ENCODE results near the gene ZNF138. TPM values are rescaled to one million over a fixed set of nuclear protein-coding genes. Genes with fewer than 3 reads are reported as not detected.
"Not testable (repeated sequence)": the region's sequence is repeated elsewhere in the genome, so short reads cannot be mapped to it uniquely, and the experiment has no call there.

ZNF138 gene
- total and polyA plus RNA-seq, 3 donors from 2014 or later = 3.9 to 19.1 (median 13.1) TPM

DNA sequence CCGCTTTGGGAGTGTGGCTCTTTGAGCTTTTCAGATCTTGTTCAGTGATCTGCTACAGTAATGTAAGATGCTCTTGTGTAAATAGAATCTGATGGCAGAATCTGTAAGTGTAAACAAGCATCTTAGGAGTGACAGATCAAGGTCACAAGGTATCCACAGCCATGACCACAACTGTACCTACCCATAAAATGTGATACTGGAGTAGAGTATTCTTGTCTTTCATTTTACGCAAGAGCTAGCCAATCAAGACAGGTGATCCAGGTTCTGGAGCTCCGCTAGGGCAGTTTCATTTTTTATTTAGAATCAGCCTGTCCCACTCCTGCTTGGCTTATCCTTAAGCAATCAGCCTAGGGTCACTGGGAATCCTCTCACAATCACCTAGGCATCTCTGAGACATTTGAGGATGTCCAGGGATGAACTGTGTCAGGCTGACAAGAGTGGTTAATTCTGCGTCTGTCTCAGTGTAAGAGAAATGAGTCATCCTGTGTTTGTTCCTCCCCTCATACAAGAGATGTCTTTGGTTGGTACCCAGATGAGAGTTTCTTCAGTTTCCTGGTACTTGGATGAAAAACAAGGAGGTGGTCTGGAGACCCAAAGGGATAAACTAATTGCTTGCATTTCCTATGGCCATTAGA lies 13.6 kb downstream of the ZNF138 start:
- TF ChIP-seq POLR2A (IDR thresholded peaks at IDR 0.05) = no peak
- TF ChIP-seq, protein P1, sequence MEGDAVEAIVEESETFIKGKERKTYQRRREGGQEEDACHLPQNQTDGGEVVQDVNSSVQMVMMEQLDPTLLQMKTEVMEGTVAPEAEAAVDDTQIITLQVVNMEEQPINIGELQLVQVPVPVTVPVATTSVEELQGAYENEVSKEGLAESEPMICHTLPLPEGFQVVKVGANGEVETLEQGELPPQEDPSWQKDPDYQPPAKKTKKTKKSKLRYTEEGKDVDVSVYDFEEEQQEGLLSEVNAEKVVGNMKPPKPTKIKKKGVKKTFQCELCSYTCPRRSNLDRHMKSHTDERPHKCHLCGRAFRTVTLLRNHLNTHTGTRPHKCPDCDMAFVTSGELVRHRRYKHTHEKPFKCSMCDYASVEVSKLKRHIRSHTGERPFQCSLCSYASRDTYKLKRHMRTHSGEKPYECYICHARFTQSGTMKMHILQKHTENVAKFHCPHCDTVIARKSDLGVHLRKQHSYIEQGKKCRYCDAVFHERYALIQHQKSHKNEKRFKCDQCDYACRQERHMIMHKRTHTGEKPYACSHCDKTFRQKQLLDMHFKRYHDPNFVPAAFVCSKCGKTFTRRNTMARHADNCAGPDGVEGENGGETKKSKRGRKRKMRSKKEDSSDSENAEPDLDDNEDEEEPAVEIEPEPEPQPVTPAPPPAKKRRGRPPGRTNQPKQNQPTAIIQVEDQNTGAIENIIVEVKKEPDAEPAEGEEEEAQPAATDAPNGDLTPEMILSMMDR (IDR thresholded peaks at IDR 0.05) = no peak
- Histone ChIP-seq H3K9me3 (no peaks in the 10 kb centered on the region), H3K27me3 (no peaks in the 10 kb centered on the region), H3K4me3 (no peak overlapping the region), H3K4me1 (no peaks in the 10 kb centered on the region), H3K36me3 (ENCODE audit: low read depth, missing control alignments) (no peaks in the 10 kb centered on the region), H3K27ac (no peak overlapping the region)
- 89 to 98% methylated on average over 4 of the region's 4 CpGs for WGBS, 2 donors
- no peak for DNase-seq
- intact Hi-C loops (cut with DNase I; ENCODE audit: low total_unique reads) = no loop called here

DNA sequence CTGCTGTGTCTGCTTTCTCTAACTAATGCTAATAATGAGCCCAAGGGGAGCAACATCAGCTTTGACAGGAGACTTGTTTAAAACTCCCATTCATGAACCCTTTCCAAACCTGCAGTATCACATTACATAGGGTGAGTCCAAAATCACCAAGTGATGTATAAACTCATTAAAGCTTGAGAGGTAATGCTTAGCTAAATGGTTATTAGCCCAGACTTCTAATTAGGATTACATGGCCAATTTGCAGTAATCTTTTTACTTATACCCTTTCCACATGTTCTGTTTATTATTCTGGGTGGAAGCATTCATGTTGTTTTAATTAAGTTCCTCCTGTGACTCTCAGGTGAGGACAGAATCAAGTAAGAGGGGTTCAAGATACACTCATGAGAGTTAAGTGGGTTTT lies 17.5 kb downstream of the ZNF138 start:
- intact Hi-C loops (cut with DNase I; ENCODE audit: low total_unique reads) = no loop called here
- TF ChIP-seq, protein P1 (IDR thresholded peaks at IDR 0.05) = no peak
- no peak for TF ChIP-seq POLR2A (IDR thresholded peaks at IDR 0.05)
- Histone ChIP-seq H3K9me3 (no peaks in the 10 kb centered on the region), H3K36me3 (ENCODE audit: low read depth, missing control alignments) (no peaks in the 10 kb centered on the region), H3K27ac (no peak overlapping the region), H3K4me1 (no peaks in the 10 kb centered on the region), H3K4me3 (no peak overlapping the region), H3K27me3 (no peaks in the 10 kb centered on the region)
- no peak for DNase-seq

DNA sequence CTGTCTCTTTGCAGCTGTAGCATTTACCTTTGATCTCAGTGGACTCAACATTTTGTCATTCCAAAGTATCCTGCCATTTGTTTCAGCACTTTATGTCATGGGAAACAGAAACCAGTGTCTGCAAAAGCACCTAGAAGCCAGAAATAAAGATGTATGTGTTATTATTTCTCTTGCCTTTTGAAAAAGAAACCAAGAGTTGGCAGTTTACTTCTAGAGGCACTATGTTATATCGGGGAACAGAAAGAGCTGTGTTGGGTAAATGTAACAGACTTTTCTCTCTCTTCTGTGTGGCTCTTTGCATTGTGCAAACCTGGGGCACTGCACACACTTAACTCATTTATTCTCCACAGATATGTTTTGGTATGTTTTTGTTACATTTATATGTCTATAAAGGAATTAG lies 36.7 kb downstream of the ZNF138 start:
- H3K27ac ChIP-seq = no peak overlapping the region
- intact Hi-C loops (cut with DNase I; ENCODE audit: low total_unique reads) = no loop called here
- WGBS, 2 donors = 88 to 97% methylated on average over 1 of the region's 1 CpG

DNA sequence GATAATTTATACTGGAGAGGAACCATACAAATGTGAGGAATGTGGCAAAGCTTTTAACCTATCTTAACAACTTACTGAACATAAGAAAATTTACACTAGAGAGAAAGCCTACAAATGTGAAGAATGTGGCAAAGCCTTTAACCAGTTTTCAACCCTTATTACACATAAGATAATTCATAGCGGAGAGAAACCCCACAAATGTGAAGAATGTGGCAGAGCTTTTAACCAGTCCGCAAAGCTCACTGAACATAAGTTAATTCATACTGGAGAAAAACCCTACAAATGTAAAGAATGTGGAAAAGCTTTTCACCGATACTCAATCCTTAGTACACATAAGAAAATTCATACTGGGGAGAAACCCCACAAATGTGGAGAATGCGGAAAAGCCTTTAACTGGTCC lies 37.9 kb downstream of the ZNF138 start:
- WGBS, 2 donors = 81 to 95% methylated on average over 4 of the region's 4 CpGs
- H3K4me1 ChIP-seq = no peaks in the 10 kb centered on the region
- H3K4me3 ChIP-seq = no peak overlapping the region
- no peak for TF ChIP-seq POLR2A (IDR thresholded peaks at IDR 0.05)
- TF ChIP-seq, protein P1 (IDR thresholded peaks at IDR 0.05) = no peak
- H3K27ac ChIP-seq = no peak overlapping the region
- no peaks in the 10 kb centered on the region for H3K9me3 ChIP-seq
- H3K27me3 ChIP-seq = no peaks in the 10 kb centered on the region
- intact Hi-C loops (cut with DNase I; ENCODE audit: low total_unique reads) = no loop called here
- no peaks in the 10 kb centered on the region for H3K36me3 ChIP-seq (ENCODE audit: low read depth, missing control alignments)
- no peak for DNase-seq

More for the DNA sequence above, 36.7 kb downstream of the ZNF138 start:
- no peaks in the 10 kb centered on the region for H3K27me3 ChIP-seq
- no peak for DNase-seq
- H3K36me3 ChIP-seq (ENCODE audit: low read depth, missing control alignments) = no peaks in the 10 kb centered on the region
- H3K4me1 ChIP-seq = no peaks in the 10 kb centered on the region
- TF ChIP-seq, protein P1 (IDR thresholded peaks at IDR 0.05) = no peak
- no peak for TF ChIP-seq POLR2A (IDR thresholded peaks at IDR 0.05)
- no peaks in the 10 kb centered on the region for H3K9me3 ChIP-seq
- H3K4me3 ChIP-seq = no peak overlapping the region

DNA sequence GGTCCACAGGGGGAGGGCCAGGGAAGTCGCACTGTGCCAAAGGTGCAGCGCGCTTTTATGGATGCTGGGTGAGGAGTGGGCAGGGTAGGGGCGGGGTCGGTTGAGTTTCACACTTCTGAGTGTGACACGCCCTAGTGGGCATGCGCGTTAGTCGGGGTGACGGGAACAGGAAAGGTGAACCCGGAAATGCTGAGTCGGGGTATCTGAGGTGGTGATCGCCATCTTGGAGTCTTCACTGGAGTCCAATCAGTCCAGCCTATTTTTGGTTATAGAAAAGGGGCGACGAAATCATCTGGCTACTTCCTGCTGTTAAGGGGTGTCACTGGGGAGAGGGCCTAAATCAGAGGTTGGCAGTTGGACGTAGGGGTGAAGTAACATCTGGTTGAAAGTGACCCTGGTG lies 40.8 kb downstream of the ZNF138 start:
- no peak overlapping the region for H3K4me3 ChIP-seq
- no peaks in the 10 kb centered on the region for H3K9me3 ChIP-seq
- no peaks in the 10 kb centered on the region for H3K36me3 ChIP-seq (ENCODE audit: low read depth, missing control alignments)
- no peaks in the 10 kb centered on the region for H3K27me3 ChIP-seq
- no peak for DNase-seq
- H3K4me1 ChIP-seq = no peaks in the 10 kb centered on the region
- H3K27ac ChIP-seq = no peak overlapping the region
- WGBS, 2 donors = 54 to 88% methylated on average over 16 of the region's 16 CpGs
- TF ChIP-seq, protein P1 (IDR thresholded peaks at IDR 0.05) = no peak
- TF ChIP-seq POLR2A (IDR thresholded peaks at IDR 0.05) = no peak
- intact Hi-C loops (cut with DNase I; ENCODE audit: low total_unique reads) = no loop called here

DNA sequence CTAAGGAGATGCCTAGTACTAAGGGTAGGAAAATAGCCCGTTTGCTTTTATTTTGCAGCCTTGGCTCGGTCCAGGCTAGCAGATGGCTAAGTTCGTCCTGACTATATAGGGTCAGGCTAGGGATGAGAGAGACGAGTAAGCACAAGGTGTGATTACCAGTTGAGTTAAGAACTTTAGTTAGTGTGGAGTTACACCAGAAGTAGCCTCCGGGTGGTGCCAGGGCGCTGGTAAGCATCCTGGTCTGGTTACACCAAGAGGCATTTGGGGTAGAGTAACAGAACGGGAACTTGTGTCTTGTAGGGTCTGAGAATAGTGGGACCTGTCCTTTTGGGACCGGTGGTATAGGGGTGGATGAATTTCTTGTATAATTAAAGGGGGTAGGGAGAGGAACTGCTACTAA lies 41.6 kb downstream of the ZNF138 start:
- intact Hi-C loops (cut with DNase I; ENCODE audit: low total_unique reads); H3K27me3 ChIP-seq; H3K4me1 ChIP-seq; H3K9me3 ChIP-seq; DNase-seq; H3K36me3 ChIP-seq (ENCODE audit: low read depth, missing control alignments); H3K27ac ChIP-seq; H3K4me3 ChIP-seq: not testable (repeated sequence)
- whole genome bisulfite sequencing, 2 donors = 83 to 89% methylated on average over 8 of the region's 8 CpGs

DNA sequence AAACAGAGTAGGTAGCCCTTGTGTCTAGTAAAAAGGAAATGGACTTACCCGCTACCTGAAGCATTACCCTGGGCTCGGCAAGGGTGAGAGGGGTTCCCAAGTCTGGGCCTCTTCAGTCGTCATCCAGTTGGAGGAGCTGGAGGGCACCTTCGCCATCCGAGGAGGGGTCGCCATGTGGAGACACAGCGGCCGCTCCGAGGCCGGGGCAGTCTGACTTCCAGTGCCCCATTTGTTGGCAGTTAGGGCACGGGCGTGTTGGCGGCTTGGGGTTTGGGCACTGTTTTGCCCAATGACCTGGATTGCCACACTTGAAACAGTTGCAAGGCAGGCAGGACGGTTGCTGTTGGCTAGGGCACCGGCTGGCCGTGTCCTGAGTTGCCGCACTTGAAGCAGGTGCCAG lies 43.8 kb downstream of the ZNF138 start:
- H3K4me3 ChIP-seq; H3K27ac ChIP-seq; H3K4me1 ChIP-seq; H3K9me3 ChIP-seq; H3K36me3 ChIP-seq (ENCODE audit: low read depth, missing control alignments); intact Hi-C loops (cut with DNase I; ENCODE audit: low total_unique reads); DNase-seq; H3K27me3 ChIP-seq: not testable (repeated sequence)
- WGBS, 2 donors = 91% methylated on average over 13 of the region's 17 CpGs; no CpG with 5 or more reads in 1 of the 2 donors

All from testis (tissue), 3 donors.